Measurements from ENCODE around the gene LYPD6B.
"Not testable (repeated sequence)": the region's sequence is repeated elsewhere in the genome, so short reads cannot be mapped to it uniquely, and the experiment has no call there.

The LYPD6B gene

DNA sequence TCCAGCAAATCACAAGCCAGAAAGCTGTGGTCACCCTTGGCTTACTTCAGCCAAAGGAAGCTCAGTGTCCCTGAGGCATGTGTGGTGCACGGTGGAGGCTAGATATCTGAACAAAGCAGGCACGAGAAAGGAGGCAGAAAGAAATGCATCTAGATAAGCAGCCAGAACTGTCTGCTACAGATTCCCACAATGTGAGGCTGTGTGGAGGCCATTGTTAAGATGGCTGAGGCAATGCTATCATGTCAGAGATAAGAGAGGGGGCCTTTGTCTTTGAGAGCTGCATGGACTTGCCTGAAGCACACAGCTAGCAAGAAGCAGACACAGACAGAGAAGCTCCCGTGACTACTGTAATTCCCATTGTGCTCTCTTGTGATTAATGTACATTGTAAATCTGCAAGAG is 181.4 kb downstream of the LYPD6B start:
- no peak for DNase-seq

GRCh38 chr2:149221002-149221401 is 182.5 kb downstream of the LYPD6B start:
- DNase-seq, result no peak

DNA sequence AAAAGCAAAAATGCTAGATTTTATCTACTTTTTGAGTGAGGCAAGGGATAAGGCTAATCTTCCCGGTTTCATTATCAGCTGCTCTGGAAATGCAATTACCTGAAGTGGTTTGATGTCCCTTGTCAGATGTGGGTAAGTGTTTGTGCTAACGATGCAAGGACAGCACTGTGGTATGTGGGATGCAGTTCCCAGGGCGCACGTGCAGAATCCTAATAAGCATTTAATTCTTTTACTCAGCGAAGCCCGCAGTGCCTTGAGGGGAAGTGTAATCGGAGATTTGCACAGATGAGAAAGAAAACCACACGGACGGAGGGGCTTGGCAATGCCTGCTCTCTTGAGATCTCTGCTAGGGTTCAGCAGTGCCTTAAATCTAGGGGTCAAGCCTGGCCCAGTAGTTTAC is 183.4 kb downstream of the LYPD6B start:
- no peak for DNase-seq

DNA sequence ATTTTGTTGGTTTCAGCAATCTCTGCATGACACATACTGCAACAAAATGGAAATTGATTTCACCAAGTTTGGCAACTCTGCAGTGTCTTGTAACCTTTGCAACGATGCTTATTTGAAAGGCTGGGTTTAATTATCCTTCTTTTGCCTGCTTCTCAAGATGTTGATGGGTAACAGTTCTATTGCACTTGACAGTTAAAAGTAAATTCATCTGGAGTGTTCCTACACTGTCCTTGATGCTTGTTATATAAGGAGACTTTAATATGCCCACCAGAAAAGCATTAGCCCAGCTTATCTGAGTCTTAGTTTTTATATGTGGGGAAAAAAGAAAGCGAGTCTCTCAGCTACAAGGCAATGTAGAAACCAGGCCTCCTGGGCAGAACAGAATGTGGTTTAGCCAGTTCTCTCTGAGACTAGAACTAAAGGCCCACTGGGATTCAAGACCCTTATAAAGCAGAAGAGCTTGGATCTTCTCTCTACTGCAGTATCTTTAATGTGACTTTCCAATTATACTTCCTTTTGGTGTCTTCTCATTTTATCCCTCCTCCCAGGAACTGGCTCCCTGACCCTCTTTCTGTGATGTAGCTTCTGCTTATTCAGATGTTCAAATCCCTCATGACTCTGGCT is 185.1 kb downstream of the LYPD6B start:
- no peak for DNase-seq

DNA sequence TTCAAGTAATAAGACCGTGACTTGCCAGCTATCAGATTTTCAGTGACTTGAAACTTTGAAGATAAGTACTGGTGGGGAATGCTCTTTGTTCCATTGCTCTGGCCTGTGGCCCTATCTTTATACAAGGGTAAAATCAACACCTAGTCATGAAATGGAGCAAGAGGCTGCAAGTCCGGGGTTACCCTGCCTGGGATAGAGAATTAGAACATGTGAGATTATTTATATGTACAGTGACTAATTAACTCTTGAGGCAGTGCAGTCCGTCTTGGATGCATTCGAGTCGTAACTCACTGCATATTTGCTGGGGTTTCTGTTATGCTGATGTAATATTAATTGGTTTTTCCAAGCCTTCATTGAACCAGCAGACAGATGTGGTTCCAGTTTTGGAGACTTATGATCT is 186.0 kb downstream of the LYPD6B start:
- no peak for DNase-seq

- DNase-seq, result no peak
Observed at GRCh38 chr2:149225446-149225845, 186.9 kb downstream of the LYPD6B start.

DNA sequence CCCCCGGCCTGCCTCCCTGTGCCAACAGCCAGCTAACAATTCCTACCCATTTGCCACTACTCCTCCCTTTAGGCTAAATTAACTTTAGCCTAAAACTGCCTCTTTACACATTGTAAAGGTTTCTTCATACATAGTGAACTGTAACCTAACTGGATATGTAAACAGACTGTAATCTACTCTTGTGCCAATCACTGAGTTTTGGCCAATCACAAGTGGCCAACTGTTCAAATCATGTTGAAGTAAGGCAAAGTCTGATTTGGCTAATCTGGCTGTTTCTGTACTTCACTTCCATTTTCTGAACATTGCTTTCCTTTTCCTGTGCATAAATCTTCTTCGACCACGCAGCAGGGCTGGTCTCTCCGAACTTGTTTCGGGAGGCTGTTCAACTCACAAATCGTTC is 188.3 kb downstream of the LYPD6B start:
- DNase-seq, result no peak

DNA sequence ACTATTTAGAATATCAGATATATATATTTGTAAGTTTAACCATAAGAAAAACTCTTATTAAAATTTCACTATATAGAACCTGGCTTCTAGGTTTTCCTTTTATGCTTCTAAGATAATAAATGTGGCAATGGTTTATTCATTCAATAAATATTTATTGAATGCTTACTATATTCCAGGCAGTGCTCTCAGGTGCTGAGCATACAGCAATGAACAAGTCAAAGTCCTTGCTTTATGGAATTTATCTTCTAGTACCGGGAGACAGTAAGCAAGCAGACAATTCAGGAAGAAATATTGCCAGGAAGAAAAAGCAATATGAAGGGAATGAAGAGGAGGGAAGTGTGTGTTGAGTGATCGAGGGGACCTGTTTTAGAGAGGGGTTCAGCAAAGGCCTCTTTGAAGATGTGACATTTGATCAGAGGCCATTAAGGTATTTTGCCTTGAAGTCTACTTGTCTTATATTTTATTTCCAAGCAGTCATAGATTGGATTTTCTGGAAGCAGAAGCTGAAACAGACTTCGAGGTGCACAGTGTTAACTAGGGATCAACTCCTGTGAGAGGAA is 197.4 kb downstream of the LYPD6B start:
- DNase-seq, result no peak

DNA sequence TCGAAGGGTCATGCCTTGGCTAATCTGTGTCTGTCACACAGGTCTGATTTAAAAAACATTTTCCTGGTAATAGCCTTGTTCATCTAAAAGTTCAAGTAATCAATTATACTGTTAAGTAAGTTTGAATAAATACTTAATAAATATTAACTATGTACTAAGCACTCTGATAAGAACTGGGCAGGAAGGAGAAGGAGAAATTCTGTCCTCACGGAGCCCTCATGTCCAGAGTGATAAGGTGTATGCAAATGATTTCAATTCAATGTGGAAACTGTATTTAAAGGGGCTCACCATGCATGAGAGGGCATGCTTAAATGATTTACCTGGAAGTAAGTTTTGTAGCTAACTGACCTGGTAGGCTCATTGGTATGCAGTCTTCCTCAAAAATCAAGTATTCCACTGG is 197.9 kb downstream of the LYPD6B start:
- no peak for DNase-seq

- no peak for DNase-seq
Observed at GRCh38 chr2:149246186-149246585, 207.7 kb downstream of the LYPD6B start.

DNA sequence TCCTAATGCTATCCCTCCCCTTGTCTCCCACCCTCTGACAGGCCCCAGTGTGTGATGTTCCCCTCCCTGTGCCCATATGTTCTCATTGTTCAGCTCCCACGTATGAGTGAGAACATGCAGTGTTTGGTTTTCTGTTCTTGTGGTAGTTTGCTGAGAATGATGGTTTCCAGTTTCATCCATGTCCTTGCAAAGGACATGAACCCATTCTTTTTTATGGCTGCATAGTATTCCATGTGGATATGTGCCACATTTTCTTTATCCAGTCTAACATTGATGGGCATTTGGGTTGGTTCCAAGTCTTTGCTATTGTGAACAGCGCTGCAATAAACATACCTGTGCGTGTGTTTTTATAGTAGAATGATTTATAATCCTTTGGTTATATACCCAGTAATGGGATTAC is 212.9 kb downstream of the LYPD6B start:
- DNase-seq, result not testable (repeated sequence)

- DNase-seq, result not testable (repeated sequence)
Observed at GRCh38 chr2:149256877-149257276, 218.4 kb downstream of the LYPD6B start.

DNA sequence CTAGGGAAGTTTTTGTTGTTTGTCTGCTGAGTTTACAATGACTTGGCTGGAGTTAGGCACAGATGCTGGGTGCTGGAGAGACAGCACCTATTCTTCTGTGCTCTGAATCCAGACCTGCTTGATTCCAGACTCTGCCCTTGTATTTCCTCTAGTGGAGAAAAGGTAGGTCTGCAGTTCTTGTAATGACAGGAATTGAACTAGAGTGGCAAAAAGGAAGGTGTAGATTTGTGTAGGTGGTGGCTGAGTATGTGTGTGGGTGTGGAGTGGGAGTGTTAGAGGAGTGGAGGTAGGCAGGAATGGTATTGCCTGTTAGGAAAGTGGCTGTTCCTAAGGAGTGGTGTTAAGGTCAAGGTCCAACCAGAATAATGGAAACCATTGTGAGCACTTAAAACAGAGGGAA is 220.0 kb downstream of the LYPD6B start:
- DNase-seq, result no peak

DNA sequence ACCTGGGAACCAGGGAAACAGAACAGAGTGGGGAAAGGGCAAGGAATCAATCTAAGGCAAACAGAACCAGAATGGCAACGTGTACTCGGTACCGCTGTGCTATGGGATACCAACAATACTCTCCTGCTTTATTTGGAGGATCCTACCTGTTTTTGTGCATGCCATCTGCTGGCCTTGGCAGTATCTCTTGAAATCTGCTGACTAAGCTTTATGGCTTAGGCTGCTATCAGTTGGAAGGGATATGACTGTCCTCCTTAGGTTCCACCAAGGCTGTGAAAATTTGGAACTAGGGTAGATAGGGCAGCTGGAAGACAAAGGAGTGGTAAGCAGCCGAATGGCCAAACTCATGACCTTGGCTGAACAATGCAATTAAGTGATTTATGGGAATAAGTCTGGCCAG is 220.6 kb downstream of the LYPD6B start:
- no peak for DNase-seq

DNA sequence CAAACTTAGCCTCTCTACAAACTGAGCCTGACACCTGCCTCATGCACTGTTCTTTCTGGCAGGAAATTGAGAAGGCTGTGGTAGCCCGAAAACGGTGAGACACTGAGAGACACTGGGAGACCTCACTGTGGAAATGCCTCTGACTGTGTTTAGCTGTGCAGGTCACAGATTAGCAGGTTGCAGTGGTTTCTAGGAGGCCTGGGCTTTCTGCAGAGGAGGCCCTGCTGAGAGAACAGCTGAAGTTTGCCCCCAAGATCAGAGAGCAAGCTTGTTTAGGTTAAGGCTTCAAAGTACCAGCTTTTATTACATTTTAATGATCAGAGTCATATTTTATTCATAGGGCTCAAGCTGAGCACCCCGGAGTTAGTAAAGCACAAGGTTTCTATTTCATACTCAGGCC is 223.2 kb downstream of the LYPD6B start:
- DNase-seq, result no peak
